Measurements from ENCODE around the gene ADGRD1. TPM values are rescaled to one million over a fixed set of nuclear protein-coding genes. Genes with fewer than 3 reads are reported as not detected.

The ADGRD1 gene
- polyA plus RNA-seq, 1 of the 3 experiments (the other 2 are of a cell fraction): not detected

GRCh38 chr12:130952171-130952954 lies 1.3 kb upstream of the ADGRD1 start:
- Histone ChIP-seq H3K9me3 (no peaks in the 10 kb centered on the region), H3K36me3 (replicated peaks in 1 of 2; ENCODE audit: control insufficient read depth in 1 of 2, insufficient read depth in 2 of 2, low read length in 1 of 2) (no peaks in the 10 kb centered on the region), H3K79me2 (ENCODE audit: insufficient read depth) (no peaks in the 10 kb centered on the region), H4K20me1 (ENCODE audit: insufficient read depth) (no peaks in the 10 kb centered on the region), H2AFZ (ENCODE audit: low read depth) (no peak overlapping the region), H3K4me3 (ENCODE audit: low read depth in 2 of 2, low read length in 1 of 2) (no peak overlapping the region), H3K27ac (ENCODE audit: low read depth in 2 of 2, low read length in 1 of 2) (peak overlapping the region in 1 of 2 experiments; percentile 93; a peak in 2 of 4 replicates), H3K9ac (no peak overlapping the region), H3K27me3 (ENCODE audit: insufficient read depth) (no peaks in the 10 kb centered on the region), H3K4me2 (no peak overlapping the region), H3K4me1 (ENCODE audit: control insufficient read depth in 1 of 2, insufficient read depth in 2 of 2, low read depth in 1 of 2, low read length in 1 of 2) (peaks cover 0 to 33% of the 10 kb centered on the region in 2 experiments; a peak in 2 of 4 replicates), H3K9me2 (no peaks in the 10 kb centered on the region), H3F3A (replicated peaks; ENCODE audit: insufficient read depth) (no peaks in the 10 kb centered on the region)
- DNase-seq: peak; percentile 77
- TF ChIP-seq GATA2 (CRISPR knock-in tag; IDR thresholded peaks at IDR 0.05): peak; percentile 90
- peak in 1 of 2 experiments; percentile 63; a peak in 2 of 4 replicates for TF ChIP-seq EP300 (IDR thresholded peaks at IDR 0.05; ENCODE audit: borderline replicate concordance in 1 of 2, low read depth in 1 of 2, low read length in 1 of 2)
- no peak for TF ChIP-seq RCOR1 (IDR thresholded peaks at IDR 0.05; ENCODE audit: low read length)
- CTCF ChIA-PET: interaction anchor here (0.9 to 3.7 kb wide), 8 partner anchors 10 to 502 kb away, joined by 3 to 12 read pairs (median 6); no protein-coding TSS in a partner anchor
- POLR2A ChIA-PET: interaction anchor here (0.9 kb wide), 1 partner anchor 205 kb away, joined by 3 read pairs; no protein-coding TSS in a partner anchor
- 15% methylated on average over 14 of the region's 14 CpGs for WGBS (ENCODE audit: low lambda C conversion rate)

- TF ChIP-seq, protein P1, sequence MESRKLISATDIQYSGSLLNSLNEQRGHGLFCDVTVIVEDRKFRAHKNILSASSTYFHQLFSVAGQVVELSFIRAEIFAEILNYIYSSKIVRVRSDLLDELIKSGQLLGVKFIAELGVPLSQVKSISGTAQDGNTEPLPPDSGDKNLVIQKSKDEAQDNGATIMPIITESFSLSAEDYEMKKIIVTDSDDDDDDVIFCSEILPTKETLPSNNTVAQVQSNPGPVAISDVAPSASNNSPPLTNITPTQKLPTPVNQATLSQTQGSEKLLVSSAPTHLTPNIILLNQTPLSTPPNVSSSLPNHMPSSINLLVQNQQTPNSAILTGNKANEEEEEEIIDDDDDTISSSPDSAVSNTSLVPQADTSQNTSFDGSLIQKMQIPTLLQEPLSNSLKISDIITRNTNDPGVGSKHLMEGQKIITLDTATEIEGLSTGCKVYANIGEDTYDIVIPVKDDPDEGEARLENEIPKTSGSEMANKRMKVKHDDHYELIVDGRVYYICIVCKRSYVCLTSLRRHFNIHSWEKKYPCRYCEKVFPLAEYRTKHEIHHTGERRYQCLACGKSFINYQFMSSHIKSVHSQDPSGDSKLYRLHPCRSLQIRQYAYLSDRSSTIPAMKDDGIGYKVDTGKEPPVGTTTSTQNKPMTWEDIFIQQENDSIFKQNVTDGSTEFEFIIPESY (IDR thresholded peaks at IDR 0.05; ENCODE audit: borderline replicate concordance, low read depth): no peak
- TF ChIP-seq USF2 (IDR thresholded peaks at IDR 0.05; ENCODE audit: borderline replicate concordance, low read depth, low read length) (no peak), EZH2phosphoT487 (IDR thresholded peaks at IDR 0.05; ENCODE audit: borderline replicate concordance, low read depth) (no peak), PBX3 (IDR thresholded peaks at IDR 0.05) (no peak), MAX (IDR thresholded peaks at IDR 0.05; ENCODE audit: low read depth) (no peak)
- Histone ChIP-seq H3K9me3 (no peaks in the 10 kb centered on the region), H3K4me3 (ENCODE audit: low read depth in 2 of 2, low read length in 1 of 2) (no peak overlapping the region)
These were observed 781 bp downstream of the ADGRD1 start for GRCh38 chr12:130954544-130954831.

More at GRCh38 chr12:130954544-130954831, 781 bp downstream of the ADGRD1 start:
- no peaks in the 10 kb centered on the region for H3F3A ChIP-seq (replicated peaks; ENCODE audit: insufficient read depth)
- H3K36me3 ChIP-seq (replicated peaks in 1 of 2; ENCODE audit: control insufficient read depth in 1 of 2, insufficient read depth in 2 of 2, low read length in 1 of 2): no peaks in the 10 kb centered on the region
- H3K79me2 ChIP-seq (ENCODE audit: insufficient read depth): no peaks in the 10 kb centered on the region
- CTCF ChIA-PET: interaction anchor here (0.8 to 3.7 kb wide), 4 partner anchors 38 to 501 kb away, joined by 3 to 12 read pairs (median 5); no protein-coding TSS in a partner anchor
- no peak overlapping the region for H3K27ac ChIP-seq (ENCODE audit: low read depth in 2 of 2, low read length in 1 of 2)
- H3K4me2 ChIP-seq: no peak overlapping the region
- H3K4me1 ChIP-seq (ENCODE audit: control insufficient read depth in 1 of 2, insufficient read depth in 2 of 2, low read depth in 1 of 2, low read length in 1 of 2): peaks cover 0 to 33% of the 10 kb centered on the region in 2 experiments; a peak in 2 of 4 replicates
- no peaks in the 10 kb centered on the region for H4K20me1 ChIP-seq (ENCODE audit: insufficient read depth)
- H3K9ac ChIP-seq: no peak overlapping the region
- WGBS (ENCODE audit: low lambda C conversion rate): 73% methylated on average over 7 of the region's 9 CpGs
- no peaks in the 10 kb centered on the region for H3K27me3 ChIP-seq (ENCODE audit: insufficient read depth)
- H3K9me2 ChIP-seq: no peaks in the 10 kb centered on the region
- no peak for DNase-seq
- POLR2A ChIA-PET: no interaction called here
- no peak overlapping the region for H2AFZ ChIP-seq (ENCODE audit: low read depth)

Data from SK-N-SH (cell line).